CD4-positive, alpha-beta T cell treated with Interleukin-6 for 4 hours (primary cell): ENCODE measurements around the gene ALDOB.

Experiments
- DNase-seq: peaks from one replicate; pipeline ENCODE4 v3.0.0-alpha.2; 2020; ENCODE audit warnings: mixed read lengths

ALDOB gene

DNA sequence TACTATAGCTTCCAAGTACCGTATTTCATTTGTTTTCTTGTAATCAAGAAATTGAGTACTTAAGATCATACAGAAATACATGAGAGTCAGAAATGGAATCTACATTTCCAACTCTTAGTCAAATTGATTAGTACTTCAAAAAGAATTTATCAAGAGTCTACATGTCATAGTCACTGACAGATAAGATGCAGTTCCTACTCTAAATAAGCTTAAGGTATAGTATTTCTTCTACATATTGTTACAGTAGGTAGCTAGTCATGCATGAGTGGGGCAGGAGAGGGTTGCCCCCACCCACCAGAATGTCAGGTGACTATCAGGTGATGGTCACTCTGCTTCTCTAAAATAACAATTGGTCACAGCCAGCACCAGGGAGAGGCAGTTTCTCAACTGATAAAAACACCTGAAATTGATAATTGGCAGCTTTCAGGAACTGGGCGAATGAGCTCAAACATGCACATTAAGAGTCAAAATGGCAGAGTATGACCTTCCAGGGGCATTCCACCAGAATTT lies 53.7 kb downstream of the ALDOB start:
- DNase-seq = no peak

DNA sequence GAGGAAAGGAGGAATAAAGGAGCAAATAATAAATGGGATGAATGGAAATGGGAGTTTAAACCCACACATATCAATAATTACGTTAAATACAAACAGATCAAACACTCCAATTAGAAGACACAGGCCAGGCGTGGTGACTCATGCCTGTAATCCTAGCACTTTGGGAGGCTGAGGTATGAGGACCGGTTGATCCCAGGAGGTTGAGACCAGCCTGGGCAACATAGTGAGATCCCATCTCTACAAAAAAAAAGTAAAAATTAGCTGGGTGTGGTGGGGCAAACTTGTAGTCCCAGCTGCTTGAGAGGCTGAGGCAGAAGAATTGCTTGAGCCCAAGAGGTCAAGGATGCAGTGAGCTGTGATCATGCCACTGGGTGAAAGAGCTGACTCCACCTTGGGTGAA lies 54.5 kb downstream of the ALDOB start:
- DNase-seq = no peak

DNA sequence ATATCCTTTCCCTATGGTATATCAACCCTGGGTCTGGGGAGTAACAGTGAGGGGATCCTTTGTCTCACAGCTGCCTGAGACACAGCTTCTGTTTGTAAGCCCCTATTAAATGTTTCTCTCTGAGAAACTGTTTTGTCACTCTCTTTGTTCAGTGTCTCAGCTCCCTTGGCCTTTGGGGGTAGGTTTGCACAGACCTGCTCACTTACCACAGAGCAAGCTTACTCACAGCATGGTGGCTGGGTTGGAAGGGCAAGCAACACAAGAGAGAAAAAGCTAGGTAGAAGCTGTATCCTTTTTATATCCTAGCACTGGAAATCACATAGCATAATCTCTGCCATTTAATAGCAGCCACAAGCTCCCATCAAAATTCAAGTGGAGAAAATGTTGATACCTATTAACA lies 55.3 kb downstream of the ALDOB start:
- no peak for DNase-seq

DNA sequence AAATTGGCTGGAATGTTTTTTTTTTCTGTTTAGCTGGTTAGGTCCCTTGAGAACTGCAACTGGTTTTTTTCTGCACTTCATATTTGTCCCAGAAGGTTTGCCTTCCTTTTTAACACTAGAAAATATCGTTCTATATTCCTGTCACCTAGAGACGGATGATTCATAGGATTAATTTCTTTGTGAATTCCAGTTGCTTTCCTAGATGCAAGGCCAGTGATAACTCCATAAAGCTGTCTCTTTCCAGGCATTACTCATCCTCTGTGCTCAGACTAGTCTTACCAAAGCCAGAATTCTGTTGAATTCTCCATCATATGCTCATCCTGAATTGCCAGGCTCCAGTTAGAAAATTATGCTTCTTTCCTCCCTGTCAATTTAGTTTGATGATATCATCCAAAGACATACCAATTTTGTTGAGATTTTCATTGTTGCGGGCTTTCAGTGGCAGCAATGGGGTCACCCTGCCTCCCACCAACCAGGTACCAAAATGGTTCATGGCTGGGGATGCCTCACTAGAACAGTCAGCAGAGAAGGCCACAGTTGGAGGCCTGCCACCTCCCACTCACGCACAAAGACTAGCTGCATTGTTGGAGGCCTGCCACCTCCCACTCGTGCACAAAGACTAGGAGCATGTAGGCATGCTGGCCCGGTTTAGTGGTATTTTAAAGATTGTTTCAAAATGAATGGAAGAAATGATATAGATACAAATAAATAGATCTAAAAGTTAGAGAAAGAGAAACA lies 59.3 kb downstream of the ALDOB start:
- DNase-seq = no peak

DNA sequence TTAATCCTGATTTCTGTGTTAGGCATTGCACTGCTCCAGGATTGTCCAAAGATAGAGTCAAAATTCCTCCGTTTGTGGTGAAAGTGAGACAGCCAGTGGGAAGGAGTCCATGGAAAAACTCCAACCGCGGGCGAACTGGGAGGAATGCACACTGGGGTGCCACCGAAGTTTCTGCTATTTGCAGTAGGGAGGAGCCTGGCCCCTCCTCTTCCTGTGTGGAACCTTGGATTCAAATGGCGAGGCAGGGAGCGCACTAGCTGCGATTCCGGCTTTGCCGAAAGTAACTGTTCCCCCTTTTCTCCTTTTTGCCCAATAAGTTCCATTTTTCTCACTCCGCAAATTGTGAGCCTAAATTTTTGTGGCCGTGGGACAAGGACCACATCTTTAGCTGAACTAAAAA lies 60.0 kb downstream of the ALDOB start:
- DNase-seq = no peak

DNA sequence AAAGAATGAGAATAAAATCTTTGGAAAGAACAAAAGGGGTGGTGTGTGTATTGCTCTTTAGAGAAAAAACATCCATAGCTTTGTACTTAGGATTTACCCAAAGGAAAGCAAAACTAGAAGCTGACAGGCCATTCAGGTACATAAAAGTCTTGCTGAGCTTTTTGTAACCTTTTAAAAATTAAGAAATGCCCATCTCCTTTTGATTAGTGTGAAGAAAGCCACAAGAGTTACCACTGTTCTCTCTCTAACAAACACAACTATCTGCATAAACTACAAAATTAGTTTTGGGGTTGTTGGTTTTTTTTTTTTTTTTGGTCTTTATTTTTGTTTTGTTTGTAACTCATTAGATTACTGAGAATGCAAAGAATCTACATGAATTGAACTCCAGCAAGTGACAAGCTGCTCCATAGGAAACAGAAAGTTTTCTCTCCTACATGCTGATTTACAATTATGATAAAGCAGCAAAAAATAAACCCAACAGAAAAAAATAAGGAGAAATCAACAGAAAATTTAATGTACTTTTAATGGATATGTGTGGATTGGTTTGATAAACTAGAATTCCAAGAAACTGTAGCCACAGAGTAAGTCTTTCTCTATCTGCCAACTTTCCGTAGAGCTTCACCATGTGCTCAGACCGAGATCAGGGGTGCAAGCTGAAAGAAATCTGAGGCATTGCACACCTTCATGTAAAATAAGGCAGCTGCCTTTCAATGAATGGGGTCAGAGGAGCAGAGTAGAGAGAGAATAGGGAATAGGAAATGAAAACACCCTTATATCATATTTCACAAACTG lies 63.1 kb downstream of the ALDOB start:
- DNase-seq = no peak

DNA sequence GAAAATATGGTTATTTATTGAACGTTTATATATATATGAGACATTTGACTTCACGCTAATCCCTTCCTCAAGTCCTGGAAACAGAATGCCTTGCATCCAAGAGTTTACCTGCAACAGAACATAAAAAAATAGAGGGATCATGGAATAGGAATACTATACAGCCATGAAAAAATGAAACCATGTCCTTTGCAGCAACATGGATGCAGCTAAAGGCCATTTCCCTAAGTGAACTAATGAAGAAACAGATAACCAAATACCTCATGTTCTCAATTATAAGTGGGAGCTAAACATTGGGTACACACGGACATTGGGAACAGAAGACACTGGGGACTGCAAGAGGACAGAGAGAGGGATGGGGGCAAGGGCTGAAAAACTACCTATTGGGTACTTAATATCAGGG lies 63.8 kb downstream of the ALDOB start:
- DNase-seq = no peak
